Sigmoid colon (tissue), 7 donors: Measurements from ENCODE around the gene GART. TPM values are rescaled to one million over a fixed set of nuclear protein-coding genes. Genes with fewer than 3 reads are reported as not detected.
A peak's percentile ranks its signal among the peaks of the same experiment; 100 is the strongest.

Experiments used
- DNase-seq: peaks from one replicate; pipeline ENCODE4 v3.0.0-alpha.2; 2019
- H3K27ac ChIP-seq, 4 donors: fragments of 200-600 bp; sonication (generic); one replicate each; pipeline ENCODE4 v1.5.1; 2016 to 2019; ENCODE audit warnings: mild to moderate bottlenecking in 1 of 4
- H3K27me3 ChIP-seq, 3 donors: fragments of 200-600 bp; sonication (generic); one replicate each; pipeline ENCODE4 v1.5.1; 2019; ENCODE audit warnings: mild to moderate bottlenecking in 1 of 3
- H3K36me3 ChIP-seq, 4 donors: fragments of 200-600 bp; sonication (generic); one replicate each; pipeline ENCODE4 v1.5.1; 2016 to 2019
- H3K4me1 ChIP-seq, 4 donors: fragments of 200-600 bp; sonication (generic); one replicate each; pipeline ENCODE4 v1.5.1; 2017 to 2019
- H3K4me3 ChIP-seq, 4 donors: fragments of 200-600 bp; sonication (generic); one replicate each; pipeline ENCODE4 v1.5.1; 2017 to 2019; ENCODE audit warnings: mild to moderate bottlenecking in 2 of 4, moderate library complexity in 1 of 4
- H3K9me3 ChIP-seq, 4 donors: fragments of 200-600 bp in 3 of 4; sonication (generic) in 3 of 4; one replicate each; pipeline versions ENCODE4 v1.5.1 to v1.6.1; 2013 to 2019
- CTCF ChIP-seq, 4 experiments: fragments of 450-650 bp in 3 of 4; fragments of 200-600 bp in 1 of 4; IDR thresholded peaks; one replicate each; pipeline ENCODE4 v1.5.1; 2016 to 2019; ENCODE audit warnings: antibody characterized with exemption in 4 of 4, mild to moderate bottlenecking in 3 of 4, moderate library complexity in 2 of 4
- EP300 ChIP-seq, 4 donors: sonication (generic); formaldehyde crosslinking; IDR thresholded peaks; one replicate each; pipeline ENCODE4 v1.6.1; 2017; ENCODE audit warnings: antibody characterized with exemption in 4 of 4
- POLR2A ChIP-seq, 2 donors: fragments of 450-650 bp; IDR thresholded peaks; one replicate each; pipeline ENCODE4 v1.6.1; 2016; ENCODE audit warnings: antibody characterized with exemption in 2 of 2, mild to moderate bottlenecking in 2 of 2, moderate library complexity in 2 of 2
- POLR2AphosphoS5 ChIP-seq, 4 donors: sonication (generic); formaldehyde crosslinking; IDR thresholded peaks; one replicate each; pipeline ENCODE4 v1.6.1; 2017; ENCODE audit warnings: antibody characterized with exemption in 4 of 4
- WGBS, 2 donors: extraction: QIAGEN DNeasy Blood & Tissue Kit; methylation state at CpG; one replicate each; pipeline ENCODE4 v1.1.7; 2013; 5-methylcytosine and 5-hydroxymethylcytosine counted together
- intact Hi-C: fragments of 100-400 bp; cut with DNase I; formaldehyde crosslinking; loops from one replicate; pipeline ENCODE4 v1.15.1; 2023
- polyA plus RNA-seq, 3 donors: library from polyadenylated mRNA; stranded (reverse); fragments of 200-250 nt; gene quantifications; one replicate each; pipeline ENCODE4 v1.2.3, GENCODE V29; 2013
- total RNA-seq, 4 donors: library from RNA; depleted of rRNA; stranded (reverse); fragments of >200 nt; gene quantifications; one replicate each; pipeline ENCODE4 v1.1.0, GENCODE V29; 2016
- donor health status: healthy with polysubstance abuse.
- donor health status: Bipolar disorder and iron deficiency.
- donor health status: healthy.

GART gene
- total and polyA plus RNA-seq, 7 donors: 10.8 to 78.5 (median 53.2) TPM

- intact Hi-C loops: no loop called here
- peaks cover 18 to 83% (median 38%) of the 10 kb centered on the region in 4 donors for H3K36me3 ChIP-seq
- H3K9me3 ChIP-seq: no peaks in the 10 kb centered on the region
- no peak overlapping the region for H3K27ac ChIP-seq
- no peak overlapping the region for H3K4me3 ChIP-seq
- DNase-seq: no peak
- no peaks in the 10 kb centered on the region for H3K27me3 ChIP-seq
- H3K4me1 ChIP-seq: peaks cover 0 to 53% (median 26%) of the 10 kb centered on the region in 4 donors
- TF ChIP-seq POLR2AphosphoS5 (IDR thresholded peaks at IDR 0.05) (no peak), POLR2A (IDR thresholded peaks at IDR 0.05) (no peak), EP300 (IDR thresholded peaks at IDR 0.05) (no peak), CTCF (IDR thresholded peaks at IDR 0.05) (no peak)
Measured at GRCh38 chr21:33560965-33561364, 19.0 kb upstream of the GART start.

GRCh38 chr21:33559813-33560212, 17.9 kb upstream of the GART start:
- Histone ChIP-seq H3K27ac (peak overlapping the region in 2 of 4 donors; percentile 2 to 12), H3K9me3 (no peaks in the 10 kb centered on the region), H3K36me3 (peaks cover 18 to 93% (median 43%) of the 10 kb centered on the region in 4 donors), H3K4me1 (peaks cover 0 to 61% (median 34%) of the 10 kb centered on the region in 4 donors), H3K4me3 (no peak overlapping the region), H3K27me3 (no peaks in the 10 kb centered on the region)
- no peak for DNase-seq
- TF ChIP-seq POLR2AphosphoS5 (IDR thresholded peaks at IDR 0.05): no peak
- TF ChIP-seq POLR2A (IDR thresholded peaks at IDR 0.05): no peak
- TF ChIP-seq CTCF (IDR thresholded peaks at IDR 0.05): no peak
- TF ChIP-seq EP300 (IDR thresholded peaks at IDR 0.05): no peak
- WGBS, 2 donors: 89 to 96% methylated on average over 10 of the region's 10 CpGs
- intact Hi-C loops: no loop called here

GRCh38 chr21:33558777-33559421, 17.0 kb upstream of the GART start:
- TF ChIP-seq POLR2A (IDR thresholded peaks at IDR 0.05): no peak
- 59 to 69% methylated on average over 4 of the region's 4 CpGs for WGBS, 2 donors
- no peak overlapping the region for H3K4me3 ChIP-seq
- no peak for DNase-seq
- peaks cover 0 to 61% (median 34%) of the 10 kb centered on the region in 4 donors for H3K4me1 ChIP-seq
- no peak overlapping the region for H3K27ac ChIP-seq
- H3K9me3 ChIP-seq: no peaks in the 10 kb centered on the region
- H3K27me3 ChIP-seq: no peaks in the 10 kb centered on the region
- intact Hi-C loops: no loop called here
- H3K36me3 ChIP-seq: peaks cover 23 to 98% (median 51%) of the 10 kb centered on the region in 4 donors

GRCh38 chr21:33557447-33557846, 15.5 kb upstream of the GART start:
- H3K4me1 ChIP-seq: peaks cover 0 to 59% (median 34%) of the 10 kb centered on the region in 4 donors
- intact Hi-C loops: no loop called here
- 97 to 98% methylated on average over 19 of the region's 19 CpGs for WGBS, 2 donors

GRCh38 chr21:33554982-33555344, 13.0 kb upstream of the GART start:
- intact Hi-C loops: no loop called here
- 98 to 99% methylated on average over 32 of the region's 32 CpGs for WGBS, 2 donors
- H3K4me3 ChIP-seq: no peak overlapping the region

More at GRCh38 chr21:33557447-33557846, 15.5 kb upstream of the GART start:
- H3K27me3 ChIP-seq: no peaks in the 10 kb centered on the region
- no peak overlapping the region for H3K4me3 ChIP-seq
- no peak overlapping the region for H3K27ac ChIP-seq
- peaks cover 31 to 98% (median 66%) of the 10 kb centered on the region in 4 donors for H3K36me3 ChIP-seq
- DNase-seq: no peak
- TF ChIP-seq CTCF (IDR thresholded peaks at IDR 0.05) (no peak), POLR2A (IDR thresholded peaks at IDR 0.05) (no peak), POLR2AphosphoS5 (IDR thresholded peaks at IDR 0.05) (no peak), EP300 (IDR thresholded peaks at IDR 0.05) (no peak)
- H3K9me3 ChIP-seq: no peaks in the 10 kb centered on the region

More at GRCh38 chr21:33554982-33555344, 13.0 kb upstream of the GART start:
- no peak for DNase-seq
- Histone ChIP-seq H3K27ac (no peak overlapping the region), H3K27me3 (no peaks in the 10 kb centered on the region), H3K36me3 (peaks cover 56 to 98% (median 84%) of the 10 kb centered on the region in 4 donors), H3K4me1 (peaks cover 0 to 34% (median 22%) of the 10 kb centered on the region in 4 donors), H3K9me3 (no peaks in the 10 kb centered on the region)
- TF ChIP-seq POLR2A (IDR thresholded peaks at IDR 0.05) (no peak), CTCF (IDR thresholded peaks at IDR 0.05) (no peak), EP300 (IDR thresholded peaks at IDR 0.05) (no peak), POLR2AphosphoS5 (IDR thresholded peaks at IDR 0.05) (no peak)
